OCI-LY7 (cell line): ENCODE data around the gene PPP1R3A.

Source experiments
- EZH2phosphoT487 ChIP-seq: fragments of 200-600 bp; sonication (generic); IDR thresholded peaks from 2 replicates; pipeline ENCODE4 v1.6.1; 2018; ENCODE audit warnings: low read depth, borderline replicate concordance, mild to moderate bottlenecking, mixed run types, antibody characterized with exemption, low read length, moderate library complexity, mixed read lengths
- TF ChIP-seq, protein P1 (sequence below): fragments of 200-600 bp; sonication (generic); conservative IDR thresholded peaks from 2 replicates; pipeline ENCODE4 v1.5.1; 2014; ENCODE audit warnings: mild to moderate bottlenecking, antibody characterized with exemption, low read length, moderate library complexity, mixed read lengths

DNA sequence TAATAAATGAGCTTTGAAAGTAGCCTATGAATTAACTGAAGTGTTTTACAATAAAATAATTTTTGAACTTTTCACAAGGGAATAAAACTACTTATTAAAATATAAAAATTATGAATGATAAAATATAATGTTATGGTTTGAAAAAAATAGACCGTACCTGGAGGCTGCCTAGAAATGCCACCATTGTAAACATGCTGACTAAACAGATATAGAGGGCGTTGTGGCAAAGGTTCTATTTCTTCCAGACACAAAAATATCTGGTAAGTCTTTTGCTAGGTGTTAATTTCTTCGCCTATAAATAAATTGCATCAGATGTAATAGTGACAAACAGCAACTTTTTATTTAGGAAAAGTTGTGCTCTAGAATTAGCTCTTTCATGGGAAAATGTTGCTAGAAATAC, 11.2 kb downstream of the PPP1R3A start:
- TF ChIP-seq, protein P1, sequence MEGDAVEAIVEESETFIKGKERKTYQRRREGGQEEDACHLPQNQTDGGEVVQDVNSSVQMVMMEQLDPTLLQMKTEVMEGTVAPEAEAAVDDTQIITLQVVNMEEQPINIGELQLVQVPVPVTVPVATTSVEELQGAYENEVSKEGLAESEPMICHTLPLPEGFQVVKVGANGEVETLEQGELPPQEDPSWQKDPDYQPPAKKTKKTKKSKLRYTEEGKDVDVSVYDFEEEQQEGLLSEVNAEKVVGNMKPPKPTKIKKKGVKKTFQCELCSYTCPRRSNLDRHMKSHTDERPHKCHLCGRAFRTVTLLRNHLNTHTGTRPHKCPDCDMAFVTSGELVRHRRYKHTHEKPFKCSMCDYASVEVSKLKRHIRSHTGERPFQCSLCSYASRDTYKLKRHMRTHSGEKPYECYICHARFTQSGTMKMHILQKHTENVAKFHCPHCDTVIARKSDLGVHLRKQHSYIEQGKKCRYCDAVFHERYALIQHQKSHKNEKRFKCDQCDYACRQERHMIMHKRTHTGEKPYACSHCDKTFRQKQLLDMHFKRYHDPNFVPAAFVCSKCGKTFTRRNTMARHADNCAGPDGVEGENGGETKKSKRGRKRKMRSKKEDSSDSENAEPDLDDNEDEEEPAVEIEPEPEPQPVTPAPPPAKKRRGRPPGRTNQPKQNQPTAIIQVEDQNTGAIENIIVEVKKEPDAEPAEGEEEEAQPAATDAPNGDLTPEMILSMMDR, result no peak
- no peak for TF ChIP-seq EZH2phosphoT487
